GM12891 (cell line): ENCODE results near the gene ALDH4A1.

ENCODE experiments used
- POLR2A ChIP-seq: IDR thresholded peaks from 2 replicates; pipeline ENCODE4 v1.6.1; 2011; ENCODE audit warnings: low read depth, low read length, control low read depth
- POLR2AphosphoS5 ChIP-seq: IDR thresholded peaks from 2 replicates; pipeline ENCODE4 v1.6.1; 2011; ENCODE audit warnings: low read depth, low read length, control low read depth
- POU2F2 ChIP-seq: IDR thresholded peaks from 2 replicates; pipeline ENCODE4 v1.6.1; 2011; ENCODE audit warnings: low read depth, mild to moderate bottlenecking, control low read depth, low read length, moderate library complexity
- TAF1 ChIP-seq: IDR thresholded peaks from 2 replicates; pipeline ENCODE4 v1.6.1; 2011; ENCODE audit warnings: low read depth, low read length, control low read depth

- TF ChIP-seq POLR2A: no peak
- no peak for TF ChIP-seq POLR2AphosphoS5
- TF ChIP-seq POU2F2: no peak
- no peak for TF ChIP-seq TAF1
These were observed 65.7 kb downstream of the ALDH4A1 start for GRCh38 chr1:18836654-18837053.
